Measurements from ENCODE around the gene DIAPH2.
A peak's percentile ranks its signal among the peaks of the same experiment; 100 is the strongest.

The DIAPH2 gene

GRCh38 chrX:96982161-96982560 is 297.5 kb downstream of the DIAPH2 start:
- DNase-seq: no peak

- no peak for DNase-seq
Observed at GRCh38 chrX:96984538-96984937, 299.9 kb downstream of the DIAPH2 start.

DNA sequence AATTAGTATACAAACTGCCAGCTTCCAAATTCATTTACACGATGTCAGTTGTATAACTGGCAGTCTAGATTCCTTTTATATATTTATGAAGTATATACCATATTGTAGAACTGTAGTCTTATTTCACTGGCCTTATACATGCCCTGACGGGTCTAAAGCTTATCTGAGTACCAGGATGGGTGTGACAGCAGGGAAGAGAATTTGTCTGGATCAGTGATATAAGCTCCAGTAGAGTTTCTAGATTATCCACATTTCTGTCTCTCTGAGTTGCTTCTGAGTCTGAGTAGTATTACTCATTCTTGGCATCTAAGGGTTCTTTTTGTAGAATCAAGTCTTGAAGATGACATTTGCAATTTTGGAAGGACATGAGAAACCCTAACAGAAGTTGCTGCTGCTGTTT is 300.4 kb downstream of the DIAPH2 start:
- no peak for DNase-seq

DNA sequence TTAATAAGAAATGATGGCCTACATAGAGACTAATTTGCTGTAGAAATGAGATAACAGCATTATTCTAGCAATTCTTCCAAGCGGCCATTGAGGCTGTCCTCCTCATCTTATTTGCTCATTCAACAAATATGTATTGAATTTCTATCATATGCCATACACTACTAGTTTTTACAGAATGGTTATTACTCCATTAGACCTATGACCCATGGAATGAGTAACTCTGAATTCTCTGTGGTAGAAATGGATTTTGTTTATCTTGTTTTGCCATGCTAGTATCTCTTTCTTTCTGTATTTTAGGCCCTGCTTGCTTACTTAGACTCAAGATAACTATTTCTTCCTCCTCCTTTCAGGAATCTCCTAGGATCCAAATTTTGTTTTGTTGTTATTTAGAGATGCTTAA is 302.6 kb downstream of the DIAPH2 start:
- DNase-seq: no peak

DNA sequence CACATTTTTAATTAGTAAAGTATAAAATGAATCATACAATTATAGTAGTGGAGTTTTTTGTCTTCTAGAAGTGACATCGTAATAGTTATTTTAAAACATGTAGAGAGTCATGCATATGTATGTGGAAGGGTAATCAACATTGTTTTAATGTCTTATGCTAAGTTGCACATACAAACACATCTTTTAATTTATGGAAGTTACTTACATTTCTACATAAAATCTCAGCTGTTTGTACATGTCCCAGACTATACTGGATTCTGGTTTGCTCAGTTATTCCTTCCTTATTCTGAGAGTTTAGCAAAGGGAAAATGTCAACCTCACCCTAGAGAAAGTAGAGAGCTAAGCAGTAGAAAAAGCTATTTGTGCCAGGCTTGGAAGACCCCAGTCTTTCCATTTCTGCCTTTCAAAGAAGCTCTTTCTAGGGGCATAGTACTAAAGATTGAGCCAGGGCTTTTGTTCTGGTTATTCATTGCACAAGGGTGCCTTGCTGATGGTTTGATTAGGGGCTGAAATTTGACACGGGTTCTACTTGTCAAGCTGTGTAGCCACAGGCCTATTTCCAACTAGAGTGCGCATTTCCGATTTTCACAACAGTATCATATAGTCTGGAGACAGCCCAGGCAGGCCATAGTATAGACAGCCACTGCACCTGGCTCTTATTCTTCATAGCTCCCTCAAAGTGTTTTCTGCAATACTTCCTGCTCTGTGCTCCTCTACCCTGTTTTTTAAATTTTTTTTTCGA is 305.4 kb downstream of the DIAPH2 start:
- DNase-seq: peak; percentile 43

GRCh38 chrX:96994093-96994492 is 309.5 kb downstream of the DIAPH2 start:
- no peak for DNase-seq

- DNase-seq: no peak
Observed at GRCh38 chrX:96997196-96997595, 312.6 kb downstream of the DIAPH2 start.

GRCh38 chrX:97000682-97001368 is 316.2 kb downstream of the DIAPH2 start:
- DNase-seq: no peak

GRCh38 chrX:97006167-97006566 is 321.5 kb downstream of the DIAPH2 start:
- no peak for DNase-seq

DNA sequence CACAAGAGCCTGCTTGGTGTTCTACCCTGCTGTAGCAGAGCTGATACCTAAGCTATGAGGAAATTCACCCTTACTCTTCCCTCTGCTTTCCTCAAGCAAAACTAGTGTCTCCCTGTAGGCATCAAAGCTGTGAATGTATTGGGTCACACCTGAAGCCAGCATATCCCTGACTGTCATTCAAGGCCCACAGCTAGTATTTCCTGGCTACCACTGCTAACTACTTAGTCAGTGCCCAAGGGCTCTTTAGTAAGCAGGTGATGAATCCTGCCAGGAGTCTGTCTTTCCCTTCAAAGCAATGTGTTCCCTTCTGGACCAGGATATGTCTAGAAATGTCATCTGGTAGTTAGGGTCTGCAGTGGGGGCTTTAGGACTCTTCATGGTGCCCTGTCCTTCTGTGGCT is 324.7 kb downstream of the DIAPH2 start:
- DNase-seq: no peak

DNA sequence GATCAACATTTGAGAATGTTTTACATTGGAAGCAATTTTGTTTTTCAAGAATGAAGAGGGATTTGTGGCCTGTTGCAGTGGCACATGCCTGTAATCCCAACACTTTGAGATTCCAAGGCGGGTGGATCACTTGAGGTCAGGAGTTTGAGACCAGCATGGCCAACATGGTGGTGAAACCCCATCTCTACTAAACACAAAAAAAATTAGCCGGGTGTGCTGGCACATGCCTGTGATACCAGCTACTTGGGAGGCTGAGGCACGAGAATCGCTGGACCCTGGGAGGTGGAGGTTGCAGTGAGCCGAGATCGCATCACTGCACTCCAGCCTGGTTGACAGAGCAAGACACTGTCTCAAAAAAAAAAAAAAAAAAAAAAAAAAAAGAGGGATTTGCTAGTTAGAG is 326.9 kb downstream of the DIAPH2 start:
- no peak for DNase-seq

- DNase-seq: no peak
Observed at GRCh38 chrX:97016106-97016505, 331.5 kb downstream of the DIAPH2 start.

GRCh38 chrX:97021680-97022079 is 337.0 kb downstream of the DIAPH2 start:
- no peak for DNase-seq

DNA sequence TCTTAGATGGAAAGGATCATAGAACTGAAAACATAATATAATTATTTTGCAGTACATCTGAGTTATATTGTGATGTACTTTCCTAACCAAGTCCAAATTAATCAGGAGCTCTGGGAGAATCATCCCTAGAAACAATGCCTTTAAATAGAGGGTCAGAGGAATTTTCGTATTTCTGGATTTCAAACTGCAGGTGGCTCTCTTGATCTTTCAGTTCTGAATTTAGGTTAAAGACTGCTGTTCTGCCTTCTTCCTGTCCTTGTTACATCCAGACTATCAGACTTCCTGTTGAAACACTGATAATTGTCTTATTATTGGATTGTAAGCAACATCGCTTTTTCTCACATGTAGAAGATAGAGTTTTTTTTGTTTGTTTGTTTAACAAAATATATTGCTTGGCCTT is 341.8 kb downstream of the DIAPH2 start:
- DNase-seq: peak; percentile 15

DNA sequence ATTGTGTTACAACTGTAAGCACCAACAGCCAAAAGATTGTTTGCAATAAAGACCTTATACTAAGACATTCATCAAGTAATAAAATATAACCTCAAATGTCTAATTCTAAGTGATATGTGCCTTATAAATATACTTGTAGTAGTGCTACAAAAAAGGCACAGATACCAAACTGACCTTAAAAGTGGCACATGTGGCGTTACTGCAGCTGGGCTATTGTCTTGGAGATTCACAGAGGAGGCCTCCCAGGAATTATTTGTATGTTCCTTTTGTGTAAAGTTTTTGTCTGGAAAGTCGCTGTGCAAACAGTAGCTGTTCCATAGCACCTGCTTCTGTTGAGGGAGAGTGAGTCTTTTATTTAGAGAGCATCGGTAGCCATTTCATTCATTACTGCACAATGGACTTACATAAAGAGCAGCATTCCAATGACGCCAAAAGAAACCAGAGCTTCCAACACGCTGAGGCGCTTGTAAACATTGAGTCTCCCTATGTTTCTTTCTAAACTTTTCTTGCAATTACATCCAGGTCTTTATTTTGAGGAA is 342.8 kb downstream of the DIAPH2 start:
- peak; percentile 63 for DNase-seq

GRCh38 chrX:97030463-97030862 is 345.8 kb downstream of the DIAPH2 start:
- DNase-seq: no peak

DNA sequence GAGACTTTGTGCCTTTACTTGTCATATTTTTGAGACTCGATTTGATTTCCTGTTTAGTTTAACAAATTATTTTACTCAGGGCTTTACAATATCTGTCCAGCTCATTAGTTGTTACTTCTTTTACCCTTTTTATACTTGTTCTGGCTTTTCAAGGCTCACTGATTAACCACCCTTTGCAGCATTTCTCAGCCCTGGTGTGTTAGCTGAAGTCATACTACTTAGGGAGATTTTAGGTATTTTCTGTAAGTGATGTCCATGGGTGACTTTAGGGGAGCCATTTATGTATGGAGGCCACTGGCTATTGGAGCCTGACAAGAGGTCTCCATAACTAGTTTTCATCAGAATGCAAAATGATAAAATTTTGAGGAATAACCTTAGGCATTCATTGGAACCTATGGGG is 346.3 kb downstream of the DIAPH2 start:
- DNase-seq: no peak

- no peak for DNase-seq
Observed at GRCh38 chrX:97039363-97040029, 354.9 kb downstream of the DIAPH2 start.

DNA sequence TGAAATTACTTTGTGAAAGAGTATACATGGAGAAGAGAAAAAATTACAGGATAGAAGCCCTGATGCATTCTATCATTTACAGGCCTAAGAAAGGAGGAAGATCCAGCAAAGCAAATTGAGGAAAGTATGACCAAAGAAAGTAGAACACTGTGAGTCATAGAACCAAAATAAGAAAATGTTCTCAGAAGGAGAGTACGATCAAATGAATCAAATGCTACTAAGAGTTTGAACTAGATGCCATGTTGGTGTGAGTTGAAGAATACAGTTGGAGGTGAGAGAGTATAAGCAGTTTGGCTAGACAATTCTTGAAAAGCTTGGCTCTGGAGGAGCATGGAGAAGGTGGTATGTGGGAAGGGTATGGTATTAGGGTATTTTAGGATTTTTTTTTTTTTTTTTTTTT is 360.8 kb downstream of the DIAPH2 start:
- DNase-seq: no peak

- no peak for DNase-seq
Observed at GRCh38 chrX:97046867-97047266, 362.2 kb downstream of the DIAPH2 start.

GRCh38 chrX:97050392-97050791 is 365.8 kb downstream of the DIAPH2 start:
- no peak for DNase-seq

DNA sequence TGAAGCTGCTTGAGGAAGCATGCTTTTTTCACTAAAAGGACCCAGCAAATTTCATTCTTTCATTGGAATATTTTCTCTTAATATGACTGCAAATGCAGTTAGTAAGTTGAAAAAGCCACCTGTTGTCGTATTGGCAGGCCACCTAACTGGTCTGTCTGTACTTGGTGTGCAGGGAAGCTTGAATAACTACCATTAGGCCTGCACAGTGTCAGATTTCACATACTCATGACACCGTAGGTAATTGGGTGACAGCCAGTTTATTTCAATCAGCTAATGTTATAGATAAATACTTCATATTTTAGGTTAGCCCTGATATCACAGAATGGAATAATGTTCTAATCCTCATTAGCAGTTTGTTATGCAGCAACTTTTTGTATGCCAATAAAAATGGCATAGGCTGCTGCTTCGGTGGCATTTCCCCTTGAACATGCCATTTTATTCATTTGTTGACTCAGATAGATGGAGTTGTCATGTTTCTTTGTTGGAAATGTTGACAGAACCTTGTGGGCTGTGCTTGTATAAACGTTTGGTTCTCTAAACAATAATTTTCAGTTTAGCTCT is 372.8 kb downstream of the DIAPH2 start:
- peak; percentile 66 for DNase-seq

DNA sequence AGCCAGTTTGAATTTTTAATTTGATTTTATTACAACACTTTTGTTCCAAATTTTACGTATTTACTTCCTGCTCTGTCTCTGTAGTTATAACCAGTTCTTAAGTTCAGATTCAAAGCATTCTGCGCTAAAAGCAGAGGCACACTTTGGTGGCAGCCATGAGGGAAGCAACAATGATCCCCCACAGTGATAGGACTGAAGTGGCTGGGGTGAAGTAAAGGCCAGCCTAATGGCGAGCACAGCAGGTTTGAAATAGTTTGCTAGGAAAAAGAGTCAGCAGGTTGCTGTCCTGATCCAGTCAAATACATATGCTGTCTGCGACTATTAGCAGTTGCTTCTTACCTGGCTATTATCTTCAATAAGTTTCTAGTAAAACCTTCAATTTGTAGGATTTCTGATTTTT is 375.4 kb downstream of the DIAPH2 start:
- no peak for DNase-seq

GRCh38 chrX:97065066-97065465 is 380.4 kb downstream of the DIAPH2 start:
- DNase-seq: no peak
